ENCODE data around the gene RTP1.
A peak's percentile ranks its signal among the peaks of the same experiment; 100 is the strongest.
"Not testable (repeated sequence)": the region's sequence is repeated elsewhere in the genome, so short reads cannot be mapped to it uniquely, and the experiment has no call there.

The RTP1 gene, protein sequence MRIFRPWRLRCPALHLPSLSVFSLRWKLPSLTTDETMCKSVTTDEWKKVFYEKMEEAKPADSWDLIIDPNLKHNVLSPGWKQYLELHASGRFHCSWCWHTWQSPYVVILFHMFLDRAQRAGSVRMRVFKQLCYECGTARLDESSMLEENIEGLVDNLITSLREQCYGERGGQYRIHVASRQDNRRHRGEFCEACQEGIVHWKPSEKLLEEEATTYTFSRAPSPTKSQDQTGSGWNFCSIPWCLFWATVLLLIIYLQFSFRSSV

DNA sequence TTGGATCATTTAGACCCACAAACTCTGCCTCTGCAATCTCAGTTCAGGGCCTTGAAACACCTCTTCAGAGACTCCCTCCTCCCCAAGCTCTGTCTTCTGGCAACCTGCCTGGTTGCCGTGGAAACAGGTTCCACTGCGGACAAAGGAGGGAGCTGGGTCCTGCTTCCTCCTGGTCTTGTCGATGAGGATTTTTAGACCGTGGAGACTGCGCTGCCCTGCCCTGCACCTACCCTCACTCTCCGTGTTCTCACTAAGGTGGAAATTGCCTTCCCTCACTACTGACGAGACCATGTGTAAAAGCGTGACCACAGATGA lies at the start of gene RTP1:
RTP1 (plus strand) TSS at position 152 of the 315 bp plus-strand sequence; CDS start at position 182, 30 bp downstream.
- DNase-seq: no peak

DNA sequence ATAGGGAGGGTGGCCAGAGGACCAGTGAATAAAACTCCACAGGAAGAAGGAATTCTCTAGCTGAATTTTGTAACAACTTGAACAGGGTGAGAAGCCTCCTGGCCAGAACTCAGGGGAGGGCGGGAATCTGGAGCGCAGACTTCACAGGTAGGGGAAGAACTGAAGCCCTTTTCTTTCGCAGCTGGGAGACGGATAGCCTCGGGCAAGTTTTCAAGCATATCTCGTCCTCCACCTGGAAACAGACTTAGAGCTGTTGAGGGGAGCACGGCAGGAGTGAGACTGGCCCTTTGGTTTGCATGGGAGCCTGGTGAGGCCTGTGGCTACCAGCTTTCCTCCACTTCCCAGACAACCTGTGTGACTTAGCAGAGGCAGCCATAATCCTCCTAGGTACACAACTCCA lies 47.1 kb upstream of the RTP1 start:
- no peak for DNase-seq

DNA sequence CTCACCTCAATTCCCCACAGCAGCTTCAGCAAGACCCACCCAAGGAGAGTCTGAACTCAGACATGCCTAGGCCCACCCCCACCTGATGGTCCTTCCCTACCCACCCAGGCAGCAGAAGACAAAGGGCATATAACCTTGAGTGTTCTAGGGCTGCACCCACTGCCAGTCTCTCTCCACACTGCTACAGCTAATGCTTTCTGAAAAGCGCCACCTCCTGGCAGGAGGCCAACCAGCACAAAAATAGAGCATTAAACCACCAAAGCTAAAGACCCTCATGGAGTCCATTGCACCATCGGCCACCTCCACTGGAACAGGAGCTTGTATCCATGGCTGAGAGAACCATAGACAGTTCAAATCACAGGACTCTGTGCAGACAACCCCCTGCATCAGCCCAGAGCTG lies 46.7 kb upstream of the RTP1 start:
- DNase-seq: peak; percentile 57

DNA sequence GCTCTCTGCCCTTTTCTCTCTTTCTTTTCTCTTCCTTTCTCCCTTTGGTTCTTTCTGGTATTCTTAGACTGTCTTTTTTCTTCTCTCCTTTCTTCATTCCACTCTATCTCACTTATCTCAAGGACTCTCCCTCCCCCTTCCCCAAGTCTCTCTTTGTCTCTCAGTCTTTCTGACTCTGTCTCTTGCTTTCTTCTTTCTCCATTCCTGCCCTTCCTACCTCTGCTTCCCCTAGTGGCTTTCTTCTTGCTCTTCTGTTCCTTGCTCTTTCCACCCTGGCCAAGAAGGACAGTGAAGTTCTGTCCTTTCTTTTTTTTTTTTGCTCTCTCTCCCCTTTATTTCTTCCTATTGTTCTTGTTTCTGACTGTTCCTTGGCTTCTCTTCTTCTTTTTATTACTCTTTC lies 35.7 kb upstream of the RTP1 start:
- no peak for DNase-seq

DNA sequence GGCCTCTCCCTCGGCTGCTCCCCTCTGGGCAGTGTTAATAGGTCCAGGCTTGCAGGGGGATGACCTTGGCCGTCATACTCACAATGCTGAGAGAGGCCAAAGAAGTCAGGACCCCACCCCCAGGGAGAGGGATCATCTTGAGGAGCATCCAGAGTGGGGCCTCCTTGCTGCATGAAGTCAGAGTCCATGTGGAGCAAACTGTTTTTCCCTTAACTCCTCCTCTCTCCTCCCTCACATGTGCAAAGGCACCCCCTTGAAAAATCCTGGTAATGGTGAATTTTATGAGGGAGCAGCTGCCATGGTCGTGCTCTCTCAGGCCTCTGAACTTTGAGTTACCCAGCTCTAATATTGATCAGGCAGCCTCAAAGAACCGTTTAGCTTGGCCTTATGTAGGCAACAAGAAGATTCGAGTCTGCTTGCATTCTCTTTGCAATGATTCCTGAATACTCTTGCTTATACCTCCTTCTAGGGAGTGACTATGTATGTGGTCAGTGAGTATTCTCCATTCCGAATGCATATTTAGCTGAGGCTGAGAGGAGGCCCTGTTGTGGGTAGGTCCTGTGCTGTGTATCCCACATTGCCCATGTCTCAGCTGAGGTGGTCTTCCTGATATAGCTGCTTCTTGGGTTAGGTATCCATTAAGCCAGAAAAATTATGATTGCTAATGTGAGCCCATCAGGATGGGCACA lies 34.9 kb upstream of the RTP1 start:
- DNase-seq: no peak

DNA sequence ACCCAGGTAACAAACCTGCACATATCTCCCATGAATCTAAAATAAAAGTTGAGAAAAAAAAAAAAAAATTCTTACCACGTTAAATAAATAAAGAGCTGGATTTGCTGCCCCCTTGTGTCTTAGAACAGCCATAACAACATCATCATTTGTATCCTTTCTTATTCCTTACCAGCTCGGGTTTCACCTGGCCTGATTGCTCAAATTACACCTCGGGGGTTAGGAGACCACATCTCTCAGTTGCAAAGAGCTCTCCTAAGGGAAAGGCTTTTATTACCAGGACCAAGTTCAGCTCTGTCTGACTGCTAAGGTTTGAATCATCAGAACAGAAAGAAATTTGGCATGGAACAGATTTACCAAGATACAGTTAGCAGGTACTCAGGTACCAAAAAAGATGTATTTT lies 32.1 kb upstream of the RTP1 start:
- DNase-seq: peak; percentile 11

DNA sequence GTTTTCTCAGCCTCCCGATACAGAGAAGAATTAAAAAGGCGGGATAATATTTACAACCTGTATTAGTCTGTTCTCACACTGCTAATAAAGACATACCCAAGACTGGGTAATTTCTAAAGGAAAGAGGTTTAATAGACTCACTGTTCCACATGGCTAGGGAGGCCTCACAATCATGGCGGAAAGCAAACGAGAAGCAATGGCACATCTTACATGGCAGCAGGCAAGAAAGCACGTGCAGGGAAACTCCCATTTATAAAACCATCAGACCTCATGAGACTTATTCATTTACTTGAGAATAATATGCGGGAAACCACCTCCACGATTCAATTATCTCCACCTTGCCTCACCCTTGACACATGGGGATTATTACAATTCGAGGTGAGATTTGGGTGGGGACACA lies 30.5 kb upstream of the RTP1 start:
- DNase-seq: no peak

DNA sequence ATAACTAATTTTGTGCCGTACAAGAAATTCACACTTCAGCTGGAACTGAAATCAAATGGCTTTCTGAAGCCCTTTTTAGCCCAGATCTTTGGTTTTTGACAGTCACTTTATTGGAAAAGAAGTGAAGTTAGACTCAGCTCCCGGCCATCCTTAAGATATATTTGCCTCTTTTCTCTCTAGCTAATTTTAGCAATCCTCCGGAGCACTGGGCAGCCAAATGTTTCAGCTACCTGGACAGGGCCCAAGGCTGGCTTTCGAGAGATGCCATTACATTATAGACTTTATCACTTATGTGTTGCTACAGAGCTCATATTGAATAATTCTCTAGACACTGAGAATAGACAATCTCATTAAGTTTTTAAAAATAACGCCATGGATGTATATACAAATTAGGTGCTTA lies 29.5 kb upstream of the RTP1 start:
- DNase-seq: no peak

DNA sequence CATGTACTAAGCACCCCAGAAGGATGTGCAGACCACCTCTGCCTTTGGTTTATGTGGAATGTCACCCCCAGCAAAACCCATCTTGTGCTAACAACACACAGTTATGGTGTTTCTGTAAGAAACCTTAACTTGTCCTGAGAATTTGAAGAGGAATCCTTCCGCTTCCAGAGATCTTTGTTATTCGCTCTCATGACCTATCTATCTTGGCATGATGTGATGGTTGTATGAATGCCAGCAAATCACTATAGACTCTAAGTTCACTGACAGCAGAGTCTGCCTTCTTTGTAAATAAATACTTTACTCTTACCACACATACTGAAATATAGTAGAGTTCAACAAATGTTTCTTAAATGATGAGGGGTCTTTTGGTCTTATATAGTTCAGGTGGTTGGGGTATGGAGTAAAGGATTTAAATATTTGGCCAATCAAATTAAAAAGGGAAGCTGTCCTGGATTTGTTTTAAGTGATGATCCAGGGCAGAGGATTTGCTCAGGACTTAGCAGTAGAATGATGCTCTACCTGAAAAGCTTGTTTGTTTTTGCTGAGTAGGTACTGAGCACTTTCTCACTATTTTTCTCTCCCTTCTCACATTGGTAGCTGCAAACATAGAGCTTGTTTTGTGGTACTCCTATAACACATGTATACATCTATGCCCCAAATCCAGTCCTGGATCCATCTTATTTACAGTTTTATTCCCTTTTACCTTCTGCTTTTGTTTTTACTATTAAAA lies 27.9 kb upstream of the RTP1 start:
- DNase-seq: no peak

DNA sequence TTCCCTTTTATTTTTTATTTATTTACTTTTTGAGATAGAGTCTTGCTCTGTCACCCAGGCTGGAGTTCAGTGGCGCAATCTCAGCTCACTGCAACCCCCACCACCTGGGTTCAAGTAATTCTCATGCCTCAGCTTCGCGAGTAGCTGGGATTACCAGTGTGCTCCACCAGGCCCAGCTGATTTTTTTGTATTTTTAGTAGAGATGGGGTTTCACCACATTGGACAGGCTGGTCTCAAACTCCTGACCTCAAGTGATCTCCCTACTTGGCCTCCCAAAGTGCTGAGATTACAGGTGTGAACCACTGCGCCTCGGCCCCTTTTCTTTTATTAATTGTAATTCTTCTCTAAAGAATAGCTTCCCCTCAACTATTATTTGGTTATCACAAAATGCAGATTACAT lies 26.4 kb upstream of the RTP1 start:
- DNase-seq: not testable (repeated sequence)

DNA sequence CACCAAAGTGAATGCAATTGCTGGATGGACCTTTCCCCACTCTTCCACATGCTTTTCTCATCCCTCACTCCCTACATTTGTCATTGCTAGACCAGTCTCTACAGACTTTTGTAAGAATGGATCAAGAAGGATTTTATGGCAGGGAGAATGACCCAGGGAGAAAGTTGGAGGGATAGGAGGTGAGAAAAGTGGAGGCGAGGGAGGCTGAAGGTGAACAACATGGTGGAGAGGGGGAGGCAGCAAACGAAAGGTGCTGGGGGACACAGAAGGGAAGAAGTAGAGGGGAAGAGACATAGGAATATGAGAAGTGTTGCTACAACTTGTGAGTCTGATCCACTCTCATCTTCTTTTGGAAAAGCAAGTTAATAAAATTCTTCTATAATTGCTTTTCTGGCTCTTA lies 24.4 kb upstream of the RTP1 start:
- DNase-seq: no peak

DNA sequence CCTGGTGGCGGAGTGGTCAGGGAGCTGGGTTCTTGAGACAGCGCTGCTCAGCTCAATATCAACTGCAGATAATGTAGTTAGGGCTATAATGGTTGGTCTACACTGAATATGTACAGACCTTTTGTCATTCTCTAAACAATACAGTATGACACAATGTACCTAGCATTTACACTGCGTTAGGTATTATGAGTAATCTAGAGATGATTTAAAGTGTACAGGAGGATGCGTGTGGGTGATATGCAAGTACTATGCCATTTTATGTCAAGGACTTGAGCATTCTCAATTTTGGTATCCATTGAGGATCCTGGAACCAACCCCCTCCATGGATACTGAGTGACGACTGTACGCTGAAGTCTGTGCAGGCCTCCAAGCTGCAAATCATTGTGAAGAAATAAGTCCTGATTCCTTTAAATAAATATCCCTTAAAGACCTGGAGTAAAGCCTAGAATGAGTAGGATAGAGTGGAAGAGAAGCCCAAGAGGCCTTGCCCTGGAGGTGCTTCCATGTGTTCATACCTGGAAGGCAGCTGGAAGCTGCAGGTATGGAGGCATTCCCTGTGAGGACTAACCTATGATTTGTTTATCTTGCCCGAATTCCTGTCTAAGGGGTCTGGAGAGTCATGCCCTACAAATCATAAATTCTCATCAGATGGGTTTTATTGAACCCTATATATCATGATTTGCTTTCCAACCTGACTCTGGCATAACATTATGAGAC lies 15.7 kb upstream of the RTP1 start:
- DNase-seq: no peak

DNA sequence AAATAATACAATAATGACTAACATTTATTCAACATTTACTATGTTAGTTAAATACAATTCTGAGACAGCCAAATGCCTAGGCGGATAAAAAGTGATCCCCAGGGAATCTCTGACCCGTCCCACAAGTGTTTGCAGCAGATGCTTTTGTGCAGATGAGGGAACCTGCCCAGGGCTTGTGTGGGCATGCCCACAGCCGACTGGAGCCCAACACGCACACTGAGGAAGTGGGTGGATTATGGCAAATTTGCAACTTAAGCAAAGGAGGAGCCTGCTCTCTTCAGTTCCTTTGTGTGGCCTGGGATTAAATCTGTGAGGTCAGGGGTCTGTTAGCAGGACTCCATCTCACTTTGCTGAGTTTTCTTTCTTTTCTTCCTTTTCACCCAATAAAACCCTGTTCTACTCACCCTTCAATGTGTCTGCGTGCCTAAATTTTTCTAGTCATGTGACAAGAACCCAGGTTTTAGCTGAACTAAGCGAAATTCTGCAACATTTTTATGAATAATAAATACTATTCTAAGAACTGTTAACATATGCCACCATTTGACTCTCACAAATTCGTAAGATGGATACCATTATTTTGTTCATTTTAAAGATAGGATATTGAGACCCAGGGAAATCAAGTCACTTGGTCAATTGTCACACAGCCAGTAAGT lies 13.9 kb upstream of the RTP1 start:
- DNase-seq: no peak

DNA sequence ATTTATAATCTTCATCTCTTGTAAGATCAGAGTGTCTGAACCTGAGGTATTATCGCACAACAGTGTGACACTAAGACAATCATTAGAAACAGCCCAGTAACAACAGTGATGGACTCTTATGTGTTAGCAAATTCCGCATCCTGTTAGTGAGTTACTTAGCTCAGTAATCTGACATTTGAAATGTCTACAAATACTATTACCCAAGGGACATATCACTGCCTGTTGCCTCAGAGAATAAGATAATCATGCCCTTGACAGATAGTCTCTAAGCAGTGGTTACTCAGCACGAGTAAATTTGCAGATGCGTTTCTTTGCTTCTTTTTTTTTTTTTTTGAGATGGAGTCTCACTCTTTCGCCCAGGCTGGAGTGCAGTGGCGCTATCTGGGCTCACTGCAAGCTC lies 13.4 kb upstream of the RTP1 start:
- no peak for DNase-seq

DNA sequence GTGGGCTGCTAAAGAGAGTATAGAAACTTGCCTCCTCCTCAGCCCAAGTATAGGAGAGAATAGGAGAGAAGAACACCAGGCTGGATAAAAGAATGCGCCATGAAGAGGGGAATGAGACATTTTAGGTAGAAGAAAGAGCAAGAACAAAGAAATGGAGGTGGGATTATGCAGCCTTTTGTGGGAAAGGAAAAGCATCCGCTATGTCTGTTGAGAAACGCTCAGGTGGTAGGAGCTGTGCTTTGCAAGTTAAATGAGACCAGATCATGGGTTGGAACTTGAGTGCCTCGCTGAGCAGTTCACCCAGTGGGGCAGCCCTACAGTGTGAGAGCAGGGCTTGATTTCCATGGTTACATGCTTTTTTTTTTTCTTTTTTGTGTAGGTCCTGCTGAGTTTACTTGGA lies 11.5 kb upstream of the RTP1 start:
- DNase-seq: no peak

DNA sequence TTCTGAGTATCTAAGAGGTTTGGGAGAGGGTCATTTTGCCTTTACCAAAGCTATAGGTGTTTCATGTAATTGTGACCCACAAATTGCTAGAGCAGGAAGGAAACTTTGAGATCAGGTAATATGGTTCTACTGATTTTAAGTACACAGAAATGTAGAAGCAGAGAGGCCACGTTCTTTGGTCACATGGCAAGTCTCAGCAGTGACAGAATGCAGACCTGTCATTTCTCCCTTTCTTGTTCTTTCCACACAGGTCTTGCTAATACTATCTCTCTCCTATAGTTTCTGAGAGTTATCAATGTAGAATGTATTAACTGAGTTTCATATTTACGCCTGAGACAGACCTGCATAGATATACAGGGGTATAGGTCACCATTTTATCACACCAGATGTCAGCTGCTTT lies 10.9 kb upstream of the RTP1 start:
- DNase-seq: no peak

DNA sequence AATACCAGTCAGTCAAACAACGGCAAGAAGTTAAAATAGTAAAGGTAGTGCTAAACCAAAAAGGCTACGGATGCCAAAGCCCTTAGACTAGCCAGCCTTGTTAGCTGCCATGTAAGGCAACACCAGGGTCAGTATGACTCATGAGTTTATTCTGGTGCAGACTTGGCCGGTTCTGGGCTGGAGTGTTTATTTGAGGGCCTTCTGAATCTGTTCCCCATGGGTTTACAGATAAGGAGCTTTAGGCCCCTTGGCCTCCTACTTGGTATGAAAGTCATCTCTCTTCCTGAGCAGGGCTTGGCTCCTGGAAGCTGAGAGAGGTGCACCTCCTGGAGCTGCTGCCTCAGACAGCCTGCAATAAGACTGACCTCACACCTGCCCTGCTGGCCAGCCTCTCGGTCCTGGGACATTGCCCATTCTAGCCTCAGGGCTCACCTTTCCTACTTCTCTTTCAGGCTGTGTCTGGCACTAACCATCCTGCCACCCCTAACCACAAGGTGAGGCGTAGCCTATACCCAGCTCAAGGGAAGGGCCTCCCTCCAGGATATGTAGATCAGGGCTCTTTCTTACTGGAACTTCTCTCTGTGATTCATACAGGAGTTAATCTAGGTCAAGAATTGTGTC lies 10.4 kb upstream of the RTP1 start:
- no peak for DNase-seq

DNA sequence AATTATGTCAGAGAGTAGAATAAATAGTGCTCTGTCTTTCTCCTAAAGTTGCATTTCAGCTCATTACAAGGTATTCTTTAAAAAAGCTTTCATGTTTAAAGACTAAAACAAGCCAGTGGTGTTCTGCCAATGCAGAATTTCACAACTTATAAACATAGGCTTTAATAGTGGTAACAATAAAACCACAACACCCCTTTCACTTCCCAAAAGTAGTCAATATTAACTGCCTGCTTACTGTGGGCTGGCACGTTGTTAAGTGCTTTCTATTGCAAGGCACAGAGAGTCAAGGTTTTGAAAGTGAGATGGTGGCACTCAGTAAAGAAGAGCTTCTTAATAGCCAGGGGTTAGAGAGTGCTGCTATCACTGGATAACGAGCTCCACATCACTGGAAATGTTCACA lies 8.4 kb upstream of the RTP1 start:
- DNase-seq: no peak

DNA sequence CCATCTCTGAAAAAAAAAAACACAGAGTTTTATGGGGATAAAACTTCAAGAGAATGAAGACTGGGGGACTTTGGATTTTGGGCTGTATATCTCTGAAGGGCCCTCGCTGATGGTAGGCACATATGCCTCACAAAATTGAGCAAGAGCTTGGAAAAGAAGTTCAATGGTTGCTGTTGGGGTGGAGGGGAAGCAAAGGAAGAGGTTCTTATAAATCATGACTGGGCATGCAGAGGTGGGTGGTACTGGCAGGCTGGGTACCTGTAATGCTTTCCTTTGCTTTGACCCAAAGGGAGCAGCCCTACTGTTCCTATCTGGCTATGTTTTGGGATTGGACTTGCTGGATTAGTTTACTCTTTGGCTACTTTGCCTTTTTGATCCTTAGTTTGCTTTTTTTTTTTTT lies 6.0 kb upstream of the RTP1 start:
- no peak for DNase-seq

DNA sequence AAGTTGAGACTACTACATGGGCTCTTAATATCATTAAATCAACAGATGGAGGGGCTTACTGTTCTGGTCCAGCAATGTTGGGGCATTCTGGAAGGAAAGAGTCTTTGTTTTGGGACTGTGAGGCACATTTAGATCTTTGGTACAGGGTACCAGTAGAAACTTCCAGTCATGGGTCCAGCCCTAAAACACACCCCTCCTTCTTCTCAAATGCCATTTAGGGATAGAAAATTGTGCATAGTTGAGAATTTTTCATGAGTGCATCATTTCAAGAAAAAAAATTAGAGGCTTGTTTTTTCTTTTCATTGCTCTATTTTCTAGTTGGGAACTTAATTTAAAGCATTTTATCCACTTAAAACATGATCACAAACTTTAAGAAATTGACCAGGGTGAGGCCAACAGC lies 4.1 kb upstream of the RTP1 start:
- no peak for DNase-seq

DNA sequence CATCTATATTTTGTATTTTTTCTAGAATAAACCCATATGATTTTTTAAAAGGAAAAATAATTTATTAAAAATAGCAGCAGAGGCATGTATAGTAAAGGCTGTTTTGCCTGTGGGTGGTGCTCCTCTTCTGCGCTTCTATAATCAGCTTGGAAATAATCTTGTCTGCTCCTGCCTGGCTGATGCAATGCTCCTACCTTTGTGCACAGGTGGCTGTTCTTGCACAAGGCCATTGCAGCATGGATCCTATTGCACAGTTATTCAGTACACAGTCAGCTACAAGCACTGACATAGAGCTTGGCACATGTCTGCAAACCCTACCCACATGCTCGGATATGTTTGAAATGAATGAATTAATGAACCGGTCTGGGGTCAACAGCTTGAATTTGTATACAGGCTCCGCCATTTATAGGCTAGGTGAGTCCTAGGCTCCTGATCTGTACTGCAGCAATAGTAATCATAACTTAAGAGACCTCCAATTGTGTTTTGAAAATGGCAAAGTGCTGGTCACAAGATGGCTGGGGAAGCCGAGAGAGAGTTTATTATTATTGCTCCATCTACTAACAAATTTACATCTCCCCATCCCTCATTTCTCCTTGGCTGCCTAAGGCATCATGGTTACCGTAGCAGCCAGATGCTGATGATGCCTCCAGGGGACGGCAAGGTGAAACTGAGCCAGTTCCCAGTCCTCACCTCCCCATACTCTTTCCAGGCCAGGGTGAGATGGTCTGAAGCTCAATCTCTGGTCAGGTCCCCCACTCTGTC lies 532 bp upstream of the RTP1 start:
- no peak for DNase-seq

DNA sequence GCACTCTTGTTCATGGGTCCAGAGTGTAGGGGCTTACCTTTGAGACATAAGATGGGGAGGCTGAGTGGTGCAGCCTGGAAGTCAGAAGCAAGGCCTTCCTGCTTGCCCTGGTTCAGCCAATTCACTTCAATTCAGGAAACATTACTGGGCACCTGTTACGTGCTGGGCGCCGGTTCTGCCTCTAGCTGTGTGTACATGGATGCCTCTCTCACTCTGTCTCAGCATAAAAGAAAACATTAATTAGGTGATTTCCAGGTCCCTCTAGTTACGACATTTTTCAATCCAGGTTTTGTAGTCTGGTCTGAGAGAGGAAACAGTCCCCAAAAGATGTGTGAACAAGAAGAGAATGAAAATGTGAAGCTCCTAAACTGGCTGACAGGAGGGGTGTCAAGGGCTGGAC lies 1.2 kb downstream of the RTP1 start:
- DNase-seq: no peak

Measured in activated CD4-positive, alpha-beta T cell treated with anti-CD3 and anti-CD28 coated beads, Interleukin-2, amount 50 U/mL, for 1 hour (primary cell).